BE2C (cell line): ENCODE measurements around the gene CELF1.
A peak's percentile ranks its signal among the peaks of the same experiment; 100 is the strongest.
"Not testable (repeated sequence)": the region's sequence is repeated elsewhere in the genome, so short reads cannot be mapped to it uniquely, and the experiment has no call there.

Experiments
- DNase-seq: peaks from one replicate; pipeline ENCODE4 v3.0.0-alpha.2; 2020
- H3K27me3 ChIP-seq: fragments of 250-450 bp; sonication (Bioruptor Pico); 2 replicates; pipeline ENCODE4 v1.5.1; 2020; ENCODE audit warnings: mild to moderate bottlenecking
- H3K36me3 ChIP-seq: fragments of 250-450 bp; sonication (Bioruptor Pico); 2 replicates; pipeline ENCODE4 v1.5.1; 2020; ENCODE audit warnings: mild to moderate bottlenecking
- H3K4me1 ChIP-seq: fragments of 250-450 bp; sonication (Bioruptor Pico); 2 replicates; pipeline ENCODE4 v1.5.1; 2020
- H3K4me3 ChIP-seq: 2 replicates; pipeline ENCODE4 v1.5.1; 2011; ENCODE audit warnings: low read depth, low read length
- H3K9me3 ChIP-seq: fragments of 250-450 bp; sonication (Bioruptor Pico); 2 replicates; pipeline ENCODE4 v1.5.1; 2020
- CTCF ChIP-seq: IDR thresholded peaks from 2 replicates; pipeline ENCODE4 v1.5.1; 2012; ENCODE audit warnings: mild to moderate bottlenecking, low read depth, low read length

Gene CELF1

DNA sequence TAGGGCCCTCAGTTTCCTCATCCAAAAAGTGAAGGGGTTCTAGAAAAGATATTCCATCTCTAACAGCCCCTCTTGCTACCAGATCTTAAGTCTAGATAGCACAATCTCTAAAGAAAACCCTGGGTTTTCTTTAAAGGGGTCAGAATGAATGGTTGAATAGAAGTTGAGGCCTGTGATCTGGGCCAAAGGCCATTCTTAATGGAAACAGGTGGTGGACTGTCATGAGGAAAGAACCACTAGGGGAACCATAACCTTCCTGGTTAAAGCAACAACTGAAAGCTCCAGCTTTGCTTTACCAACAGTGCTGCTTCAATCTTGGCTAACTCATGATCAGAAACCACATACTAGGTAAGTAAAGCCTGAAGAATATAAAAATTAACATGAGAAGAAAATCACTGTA lies 1.8 kb downstream of the CELF1 start:
- Histone ChIP-seq H3K4me3 (peak overlapping the region; percentile 84), H3K9me3 (no peaks in the 10 kb centered on the region), H3K27me3 (no peaks in the 10 kb centered on the region), H3K36me3 (no peaks in the 10 kb centered on the region), H3K4me1 (no peaks in the 10 kb centered on the region; the same call in 1 of the 2 replicates)
- DNase-seq = no peak
- peak; percentile 56 for TF ChIP-seq CTCF

GRCh38 chr11:47550288-47551047 lies 2.5 kb downstream of the CELF1 start:
- no peaks in the 10 kb centered on the region for H3K9me3 ChIP-seq
- no peak overlapping the region for H3K4me3 ChIP-seq
- no peaks in the 10 kb centered on the region for H3K27me3 ChIP-seq
- H3K4me1 ChIP-seq = no peaks in the 10 kb centered on the region; the same call in 1 of the 2 replicates
- no peak for TF ChIP-seq CTCF
- no peaks in the 10 kb centered on the region for H3K36me3 ChIP-seq
- DNase-seq = no peak

DNA sequence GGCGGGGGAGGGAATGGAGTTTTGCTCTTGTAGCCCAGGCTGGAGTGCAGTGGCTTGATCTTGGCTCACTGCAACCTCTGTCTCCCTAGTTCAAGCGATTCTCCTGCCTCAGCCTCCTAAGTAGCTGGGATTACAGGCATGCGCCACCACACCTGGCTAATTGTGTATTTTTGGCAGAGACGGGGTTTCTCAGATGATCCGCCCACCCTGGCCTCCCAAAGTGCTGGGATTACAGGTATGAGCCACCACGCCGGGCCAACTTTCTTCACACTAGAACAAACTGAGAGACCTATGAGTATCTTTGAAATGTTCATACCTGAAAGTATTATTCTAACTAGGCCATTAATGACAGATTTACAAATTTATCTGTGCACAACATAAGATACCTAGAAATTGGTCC lies 6.7 kb downstream of the CELF1 start:
- not testable (repeated sequence) for H3K4me1 ChIP-seq

DNA sequence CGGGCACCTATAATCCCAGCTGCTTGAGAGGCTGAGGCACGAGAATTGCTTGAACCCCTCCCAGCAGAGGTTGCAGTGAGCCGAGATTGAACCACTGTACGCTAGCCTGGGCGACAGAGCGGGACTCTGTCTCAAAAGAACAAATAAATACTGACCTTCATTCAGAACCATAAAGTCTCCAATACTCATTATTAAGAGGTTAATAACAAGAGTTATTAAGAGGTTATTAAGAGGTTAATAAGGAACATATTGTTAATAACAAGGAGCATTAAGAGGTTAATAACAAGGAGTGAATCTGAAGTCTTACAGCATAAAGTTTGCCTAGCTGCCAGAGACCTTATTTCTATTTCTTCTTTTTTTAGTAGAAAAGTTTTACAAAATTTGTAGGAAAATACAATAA lies 7.6 kb downstream of the CELF1 start:
- H3K4me3 ChIP-seq = no peak overlapping the region

More for the DNA sequence above, 6.7 kb downstream of the CELF1 start:
- DNase-seq, H3K27me3 ChIP-seq, H3K36me3 ChIP-seq, H3K9me3 ChIP-seq, H3K4me3 ChIP-seq: not testable (repeated sequence)

GRCh38 chr11:47541070-47541469 lies 11.9 kb downstream of the CELF1 start:
- Histone ChIP-seq H3K27me3 (no peaks in the 10 kb centered on the region), H3K9me3 (no peaks in the 10 kb centered on the region), H3K4me3 (no peak overlapping the region), H3K4me1 (no peaks in the 10 kb centered on the region), H3K36me3 (no peaks in the 10 kb centered on the region)
- no peak for DNase-seq
- no peak for TF ChIP-seq CTCF

More for the DNA sequence above, 7.6 kb downstream of the CELF1 start:
- no peak for DNase-seq
- TF ChIP-seq CTCF = no peak
- H3K9me3 ChIP-seq = no peaks in the 10 kb centered on the region
- no peaks in the 10 kb centered on the region for H3K4me1 ChIP-seq
- no peaks in the 10 kb centered on the region for H3K36me3 ChIP-seq
- no peaks in the 10 kb centered on the region for H3K27me3 ChIP-seq

DNA sequence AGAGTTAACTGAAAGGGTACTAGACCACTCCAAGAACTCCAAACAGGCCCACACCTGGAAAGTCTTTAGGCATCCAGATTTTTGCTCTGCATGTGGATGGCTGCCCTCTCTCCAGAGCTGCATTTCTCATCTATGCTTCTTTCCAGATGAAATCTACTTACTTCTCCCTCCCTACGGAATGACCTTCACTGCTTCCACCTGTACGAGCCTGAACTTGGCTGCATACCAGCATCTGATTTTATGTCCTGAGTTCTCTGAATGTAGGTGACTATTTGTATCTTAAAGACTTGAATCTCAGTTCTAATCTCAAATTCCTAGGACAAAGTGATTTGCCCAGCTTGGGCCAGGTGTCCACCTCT lies 13.3 kb downstream of the CELF1 start:
- no peak overlapping the region for H3K4me3 ChIP-seq
- TF ChIP-seq CTCF = no peak
- H3K9me3 ChIP-seq = no peaks in the 10 kb centered on the region
- H3K36me3 ChIP-seq = no peaks in the 10 kb centered on the region
- DNase-seq = no peak
- H3K27me3 ChIP-seq = no peaks in the 10 kb centered on the region
- no peaks in the 10 kb centered on the region for H3K4me1 ChIP-seq
